Immature natural killer cell (primary cell): ENCODE measurements around the gene TTC39C. TPM values are rescaled to one million over a fixed set of nuclear protein-coding genes. Genes with fewer than 3 reads are reported as not detected.
A peak's percentile ranks its signal among the peaks of the same experiment; 100 is the strongest.

Experiments used
- DNase-seq, 3 donors: peaks; one replicate each; pipeline ENCODE4 v3.0.0; 2022; ENCODE audit warnings: mixed read lengths in 1 of 3
- H3K27ac Mint-ChIP-seq, 6 donors: one replicate each; pipeline ENCODE4 v1.8.0; 2020; ENCODE audit warnings: mixed read lengths in 6 of 6, mild to moderate bottlenecking in 5 of 6, inconsistent platforms in 4 of 6, moderate library complexity in 3 of 6
- H3K27me3 Mint-ChIP-seq, 3 donors: one replicate each; pipeline ENCODE4 v1.8.0; 2020 to 2021; ENCODE audit warnings: low read depth in 3 of 3, mild to moderate bottlenecking in 3 of 3, mixed read lengths in 3 of 3, moderate library complexity in 3 of 3, inconsistent platforms in 1 of 3
- H3K36me3 Mint-ChIP-seq, 3 donors: one replicate each; pipeline ENCODE4 v1.8.0; 2020; ENCODE audit warnings: mixed read lengths in 3 of 3, inconsistent platforms in 2 of 3, mild to moderate bottlenecking in 2 of 3
- H3K4me1 Mint-ChIP-seq, 2 donors: one replicate each; pipeline ENCODE4 v1.8.0; 2020; ENCODE audit warnings: inconsistent platforms in 2 of 2, mild to moderate bottlenecking in 2 of 2, mixed read lengths in 2 of 2, moderate library complexity in 1 of 2
- H3K4me3 Mint-ChIP-seq, 5 donors: one replicate each; pipeline ENCODE4 v1.8.0; 2020; ENCODE audit warnings: mild to moderate bottlenecking in 5 of 5, mixed read lengths in 5 of 5, inconsistent platforms in 3 of 5, moderate library complexity in 3 of 5
- H3K9me3 Mint-ChIP-seq, 6 donors: one replicate each; pipeline ENCODE4 v1.8.0; 2020; ENCODE audit warnings: mild to moderate bottlenecking in 6 of 6, mixed read lengths in 6 of 6, inconsistent platforms in 4 of 6, moderate library complexity in 3 of 6
- polyA plus RNA-seq, 3 donors: library from polyadenylated mRNA; unstranded; fragments of 300-500 nt; fragmentation: Illumina TruSeq; gene quantifications; one replicate each; pipeline ENCODE4 v1.2.3, GENCODE V29; 2021

Gene TTC39C
- polyA plus RNA-seq, 3 donors from 2014 or later, result 18.3 to 26.7 (median 25.0) TPM

DNA sequence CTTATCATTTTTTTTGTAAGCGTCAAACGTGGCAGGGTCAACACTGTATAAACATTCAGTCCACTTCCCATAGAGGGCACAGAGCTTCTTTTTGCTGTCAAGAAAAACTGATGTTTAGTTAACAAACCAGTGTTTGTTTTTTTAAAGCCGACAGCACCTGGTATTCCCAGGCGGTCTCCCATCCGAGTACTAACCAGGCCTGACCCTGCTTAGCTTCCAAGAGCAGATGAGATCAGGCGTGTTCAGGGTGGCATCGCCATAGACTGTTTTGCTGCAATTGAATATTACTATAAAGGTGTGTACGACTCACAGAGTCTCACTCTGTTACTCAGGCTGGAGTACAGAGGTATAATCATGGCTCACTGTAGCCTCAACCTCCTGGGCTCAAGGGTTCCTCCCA is 155.8 kb downstream of the TTC39C start:
- H3K4me3 Mint-ChIP-seq, result no peak overlapping the region
- no peak overlapping the region for H3K27ac Mint-ChIP-seq
- no peaks in the 10 kb centered on the region for H3K36me3 Mint-ChIP-seq
- H3K27me3 Mint-ChIP-seq, result peaks cover 4 to 13% (median 7%) of the 10 kb centered on the region in 3 donors
- DNase-seq, result no peak
- no peaks in the 10 kb centered on the region for H3K4me1 Mint-ChIP-seq
- no peaks in the 10 kb centered on the region for H3K9me3 Mint-ChIP-seq

DNA sequence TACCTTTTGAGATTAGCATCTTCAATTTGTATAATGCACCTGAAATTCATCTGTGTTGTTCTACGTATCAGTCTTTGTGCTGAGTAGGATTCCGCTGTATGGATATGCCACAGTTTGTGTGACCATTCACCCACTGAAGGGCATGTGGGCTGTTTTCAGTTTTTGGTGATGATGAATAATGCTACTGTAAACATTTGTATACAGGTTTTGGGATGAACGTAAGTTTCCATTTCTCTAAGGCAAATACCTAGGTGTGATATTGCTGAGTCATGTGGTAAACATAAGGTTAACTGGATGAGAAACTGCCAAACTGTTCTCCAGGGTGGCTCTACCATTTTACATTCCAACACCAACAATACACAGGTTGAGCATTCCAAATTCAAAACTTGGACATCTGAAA is 159.4 kb downstream of the TTC39C start:
- Mint-ChIP-seq H3K4me1 (no peaks in the 10 kb centered on the region), H3K27ac (no peak overlapping the region), H3K27me3 (peaks cover 1 to 7% (median 3%) of the 10 kb centered on the region in 3 donors), H3K36me3 (no peaks in the 10 kb centered on the region), H3K4me3 (no peak overlapping the region), H3K9me3 (no peaks in the 10 kb centered on the region)
- no peak for DNase-seq

DNA sequence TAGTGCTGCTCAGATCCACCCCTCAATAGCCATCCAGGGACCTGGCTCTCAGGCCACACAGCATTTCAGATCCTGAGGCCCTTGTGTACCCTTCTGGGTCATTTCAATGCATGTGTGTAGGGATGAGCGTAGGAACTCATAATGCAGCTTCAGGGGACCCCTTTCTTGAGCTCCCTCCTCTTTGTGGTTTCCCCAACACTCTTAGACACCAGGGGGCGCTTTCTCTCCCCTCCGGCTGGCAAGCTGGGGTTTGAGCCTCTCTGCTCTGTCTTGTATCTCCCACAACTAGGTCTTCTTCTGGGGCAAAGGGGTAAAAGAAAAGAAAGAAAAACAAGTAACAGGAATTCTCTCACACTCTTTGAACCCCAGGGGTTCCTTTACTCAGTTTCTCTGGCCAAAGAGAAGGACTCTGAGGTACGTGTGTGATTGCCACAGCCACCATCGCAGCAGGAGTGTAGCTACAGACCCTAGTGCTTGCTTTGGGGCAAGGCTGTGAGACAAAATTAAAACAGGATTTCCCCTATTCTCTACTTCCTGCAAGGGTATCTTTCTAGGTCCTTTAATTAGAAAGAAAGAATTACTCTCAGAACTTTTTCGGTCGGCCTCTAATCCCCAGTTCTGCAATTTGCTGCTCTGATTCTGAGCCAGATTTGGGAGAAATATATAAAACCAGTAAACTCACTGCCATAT is 162.3 kb downstream of the TTC39C start:
- H3K36me3 Mint-ChIP-seq, result no peaks in the 10 kb centered on the region
- no peak overlapping the region for H3K4me3 Mint-ChIP-seq
- no peaks in the 10 kb centered on the region for H3K9me3 Mint-ChIP-seq
- H3K27ac Mint-ChIP-seq, result no peak overlapping the region
- H3K27me3 Mint-ChIP-seq, result peaks cover 0 to 3% (median 2%) of the 10 kb centered on the region in 3 donors
- peak; percentile 3 to 10 (median 6) for DNase-seq
- H3K4me1 Mint-ChIP-seq, result no peaks in the 10 kb centered on the region

DNA sequence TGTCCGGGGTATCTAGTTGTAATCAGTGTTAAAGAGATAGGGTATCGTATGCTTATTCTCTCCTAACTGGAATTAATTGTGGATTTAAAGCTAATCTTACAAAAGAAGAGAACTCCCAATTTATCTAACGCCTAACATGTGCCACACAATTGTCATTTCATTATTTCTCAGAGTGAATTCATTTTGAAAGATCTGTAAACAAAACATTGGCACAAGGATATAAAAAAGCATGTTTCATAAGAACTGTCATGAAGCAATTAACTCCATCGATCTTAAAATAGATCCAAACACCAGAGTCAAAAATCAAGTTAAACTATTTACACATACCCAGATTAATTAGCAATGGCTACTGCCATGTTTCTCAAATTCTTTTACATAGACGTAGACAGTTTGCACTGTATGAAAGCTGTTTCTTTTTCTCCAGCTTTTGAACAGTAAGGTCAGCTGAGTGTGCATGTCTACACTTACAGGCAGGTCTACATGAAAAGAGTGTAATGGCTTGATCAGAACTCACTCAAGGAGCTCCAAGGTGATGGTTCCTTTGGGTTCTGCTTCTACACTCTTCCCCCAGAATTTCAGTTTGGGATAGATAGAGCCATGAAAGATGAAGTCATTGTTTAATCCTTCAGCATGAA is 163.1 kb downstream of the TTC39C start:
- H3K4me1 Mint-ChIP-seq, result no peaks in the 10 kb centered on the region
- H3K27ac Mint-ChIP-seq, result no peak overlapping the region
- H3K36me3 Mint-ChIP-seq, result no peaks in the 10 kb centered on the region
- H3K4me3 Mint-ChIP-seq, result no peak overlapping the region
- H3K9me3 Mint-ChIP-seq, result no peaks in the 10 kb centered on the region
- no peak for DNase-seq
- H3K27me3 Mint-ChIP-seq, result peaks cover 0 to 3% (median 2%) of the 10 kb centered on the region in 3 donors

DNA sequence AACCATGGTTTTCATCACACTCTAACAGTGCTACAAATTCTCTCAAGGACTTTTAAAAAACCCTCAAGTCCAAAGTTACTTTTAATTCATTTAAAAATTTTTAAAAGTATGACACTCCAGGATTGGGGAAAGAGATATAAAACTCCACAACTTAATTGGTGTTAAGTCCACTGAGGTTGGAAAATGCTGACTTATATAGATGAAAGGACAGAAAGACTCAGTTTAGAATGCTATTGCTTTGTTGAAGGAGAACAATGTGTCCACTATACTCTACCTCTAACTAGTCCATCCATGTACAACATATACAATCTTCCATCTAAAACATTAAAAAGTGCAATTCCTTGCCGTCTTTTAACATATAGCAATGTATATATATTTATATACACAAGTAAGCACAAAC is 165.5 kb downstream of the TTC39C start:
- H3K4me3 Mint-ChIP-seq, result no peak overlapping the region
- H3K9me3 Mint-ChIP-seq, result no peaks in the 10 kb centered on the region
- peaks cover 2 to 7% (median 4%) of the 10 kb centered on the region in 3 donors for H3K27me3 Mint-ChIP-seq
- no peak for DNase-seq
- H3K27ac Mint-ChIP-seq, result no peak overlapping the region
- no peaks in the 10 kb centered on the region for H3K36me3 Mint-ChIP-seq
- no peaks in the 10 kb centered on the region for H3K4me1 Mint-ChIP-seq

DNA sequence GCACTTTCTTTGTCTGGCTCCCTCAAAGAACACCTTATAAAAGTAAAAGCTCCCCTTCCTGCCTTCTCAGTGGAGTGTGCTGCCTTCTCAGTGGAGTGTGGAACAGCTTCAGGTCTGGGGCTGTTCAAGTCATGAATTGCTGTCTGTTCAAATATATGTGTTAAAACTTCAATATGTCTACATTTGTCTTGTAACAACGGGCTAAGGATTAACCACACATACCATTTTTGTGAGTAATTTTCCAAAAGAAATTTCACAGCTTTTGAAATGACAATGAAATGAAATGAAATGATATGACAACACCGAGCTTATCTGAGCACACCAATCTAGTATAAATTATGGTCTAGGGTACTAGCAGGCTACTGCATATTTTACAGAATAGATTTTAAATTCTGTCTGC is 167.3 kb downstream of the TTC39C start:
- H3K36me3 Mint-ChIP-seq, result no peaks in the 10 kb centered on the region
- H3K9me3 Mint-ChIP-seq, result no peaks in the 10 kb centered on the region
- no peaks in the 10 kb centered on the region for H3K4me1 Mint-ChIP-seq
- H3K27ac Mint-ChIP-seq, result no peak overlapping the region
- H3K27me3 Mint-ChIP-seq, result peaks cover 2 to 9% (median 2%) of the 10 kb centered on the region in 3 donors
- no peak for DNase-seq
- no peak overlapping the region for H3K4me3 Mint-ChIP-seq

Other genes starting within 250 kb of the TTC39C start
- not detected for gene CABYR, start 124.3 kb downstream of the TTC39C start, polyA plus RNA-seq